ENCODE measurements around the gene CASP14.
"Not testable (repeated sequence)": the region's sequence is repeated elsewhere in the genome, so short reads cannot be mapped to it uniquely, and the experiment has no call there.

CASP14 gene

GRCh38 chr19:15042003-15042402 is 7.3 kb upstream of the CASP14 start:
- TF ChIP-seq CTCF (IDR thresholded peaks at IDR 0.05; ENCODE audit: low read depth, low read length): no peak
- H3K4me3 ChIP-seq (ENCODE audit: low read depth, low read length): no peak overlapping the region

- no peak for TF ChIP-seq CTCF (IDR thresholded peaks at IDR 0.05; ENCODE audit: low read depth, low read length)
- no peak overlapping the region for H3K4me3 ChIP-seq (ENCODE audit: low read depth, low read length)
Measured at GRCh38 chr19:15042826-15043225, 6.5 kb upstream of the CASP14 start.

GRCh38 chr19:15045506-15045905 is 3.8 kb upstream of the CASP14 start:
- no peak for TF ChIP-seq CTCF (IDR thresholded peaks at IDR 0.05; ENCODE audit: low read depth, low read length)

GRCh38 chr19:15047680-15048079 is 1.6 kb upstream of the CASP14 start:
- TF ChIP-seq CTCF (IDR thresholded peaks at IDR 0.05; ENCODE audit: low read depth, low read length): no peak
- H3K4me3 ChIP-seq (ENCODE audit: low read depth, low read length): no peak overlapping the region

More at GRCh38 chr19:15045506-15045905, 3.8 kb upstream of the CASP14 start:
- H3K4me3 ChIP-seq (ENCODE audit: low read depth, low read length): no peak overlapping the region

GRCh38 chr19:15048128-15048527 is 1.2 kb upstream of the CASP14 start:
- H3K4me3 ChIP-seq (ENCODE audit: low read depth, low read length): no peak overlapping the region
- no peak for TF ChIP-seq CTCF (IDR thresholded peaks at IDR 0.05; ENCODE audit: low read depth, low read length)

DNA sequence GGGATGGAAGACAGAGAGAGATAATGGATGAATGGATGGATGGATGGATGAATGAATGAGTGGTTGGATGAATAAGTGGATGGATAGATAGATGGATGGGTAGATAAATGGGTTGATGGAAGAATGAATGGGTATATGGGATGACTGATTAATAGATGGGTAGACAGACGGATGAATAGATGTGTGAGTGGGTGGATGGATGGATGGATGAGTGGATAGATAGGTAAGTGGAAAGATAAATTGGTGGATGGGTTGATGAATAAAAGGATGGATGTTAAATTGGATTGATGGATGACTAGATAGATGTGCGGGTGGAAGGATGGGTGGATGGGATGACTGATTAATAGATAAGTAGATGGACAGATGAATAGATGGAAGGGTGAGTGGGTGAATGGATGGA is 1.4 kb downstream of the CASP14 start:
- TF ChIP-seq CTCF (IDR thresholded peaks at IDR 0.05; ENCODE audit: low read depth, low read length): no peak
- no peak overlapping the region for H3K4me3 ChIP-seq (ENCODE audit: low read depth, low read length)

- TF ChIP-seq CTCF (IDR thresholded peaks at IDR 0.05; ENCODE audit: low read depth, low read length): no peak
- H3K4me3 ChIP-seq (ENCODE audit: low read depth, low read length): no peak overlapping the region
Measured at GRCh38 chr19:15062036-15062435, 12.8 kb downstream of the CASP14 start.

DNA sequence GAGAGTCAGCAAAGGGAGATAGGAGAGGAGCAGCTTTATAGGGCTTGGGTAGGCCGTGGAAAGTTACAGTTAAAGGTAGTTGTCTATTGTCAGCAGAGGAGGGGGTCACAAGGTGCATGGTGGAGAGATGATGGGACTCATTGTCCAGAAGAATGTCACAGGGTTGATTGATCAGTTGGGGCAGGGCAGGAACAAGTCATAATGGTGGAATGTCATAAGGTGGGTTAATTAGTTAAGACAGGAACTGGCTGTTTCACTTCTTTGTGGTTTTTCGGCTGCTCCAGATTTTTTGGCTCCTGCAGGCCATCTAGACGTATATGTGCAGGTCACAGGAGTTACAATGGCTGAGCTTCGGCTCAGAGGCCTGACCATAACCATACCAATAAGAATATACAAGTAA is 21.1 kb downstream of the CASP14 start:
- H3K4me3 ChIP-seq (ENCODE audit: low read depth, low read length): not testable (repeated sequence)

Data from WI38 (cell line).